Measurements from ENCODE around the gene ZBTB42.

ZBTB42 gene

GRCh38 chr14:104800771-104801519 is at the start of gene ZBTB42:
TSS of gene ZBTB42 (plus strand) at chr14:104801101. CDS start at chr14:104801198, 97 bp downstream.
- TF ChIP-seq ZFX (IDR thresholded peaks at IDR 0.05) (no peak), CTCF (conservative IDR thresholded peaks at IDR 0.05) (no peak)
- peak within 1 kb of the TSS; percentile 98 for H3K27ac ChIP-seq

GRCh38 chr14:104751539-104752422 is 49.1 kb upstream of the ZBTB42 start:
- TF ChIP-seq ZFX (IDR thresholded peaks at IDR 0.05), result no peak
- no peak for TF ChIP-seq CTCF (conservative IDR thresholded peaks at IDR 0.05)
- H3K27ac ChIP-seq, result peak overlapping the region; percentile 94

GRCh38 chr14:104752423-104752734 is 48.5 kb upstream of the ZBTB42 start:
- TF ChIP-seq CTCF (conservative IDR thresholded peaks at IDR 0.05) (no peak), ZFX (IDR thresholded peaks at IDR 0.05) (no peak)
- peak overlapping the region; percentile 94 for H3K27ac ChIP-seq

GRCh38 chr14:104752735-104753527 is 48.0 kb upstream of the ZBTB42 start, which contains the start of gene SIVA1:
TSS of gene SIVA1 (plus strand) at chr14:104753147. CDS start at chr14:104753202, 55 bp downstream.
- TF ChIP-seq CTCF (conservative IDR thresholded peaks at IDR 0.05), result no peak
- TF ChIP-seq ZFX (IDR thresholded peaks at IDR 0.05), result peak; percentile 90; the same call in 1 of the 2 replicates
- peak within 1 kb of the TSS; percentile 94 for H3K27ac ChIP-seq

- TF ChIP-seq ZFX (IDR thresholded peaks at IDR 0.05) (peak; percentile 33; the same call in 1 of the 2 replicates), CTCF (conservative IDR thresholded peaks at IDR 0.05) (no peak)
- H3K27ac ChIP-seq, result peak overlapping the region; percentile 94
Measured at GRCh38 chr14:104753528-104754212, 47.2 kb upstream of the ZBTB42 start.

- TF ChIP-seq CTCF (conservative IDR thresholded peaks at IDR 0.05) (no peak), ZFX (IDR thresholded peaks at IDR 0.05) (no peak)
- H3K27ac ChIP-seq, result peak overlapping the region; percentile 94
Measured at GRCh38 chr14:104754213-104754851, 46.6 kb upstream of the ZBTB42 start.
